Panc1 (cell line): ENCODE results near the gene TMEM200B. TPM values are rescaled to one million over a fixed set of nuclear protein-coding genes. Genes with fewer than 3 reads are reported as not detected.

ENCODE experiments used
- ATAC-seq: fragments of 200-7000 bp; cut with Tn5 transposase; 2 replicates; pipeline ENCODE4 v1.9.1; 2020; ENCODE audit warnings: mild to moderate bottlenecking, moderate library complexity
- BruUV-seq: library from RNA; stranded (reverse); fragments of 400-500 nt; replicated peaks from 2 replicates; lab custom pipeline; 2021; lab: Mats Ljungman, UMichigan
- CTCF ChIA-PET: fragments of 300-600 bp; sonication (Branson Sonifier 250); formaldehyde crosslinking; loops from one replicate; lab custom pipeline; 2022; ENCODE audit warnings: antibody characterized with exemption; lab: Charles Lee
- POLR2A ChIA-PET: fragments of 300-600 bp; sonication (Branson Sonifier 250); formaldehyde crosslinking; loops from one replicate; lab custom pipeline; 2022; ENCODE audit warnings: antibody characterized with exemption; lab: Charles Lee
- DNase-seq: peaks from one replicate; pipeline ENCODE4 v3.0.0-alpha.2; 2010; ENCODE audit warnings: low read depth, low spot score
- H3K27ac ChIP-seq: 2 replicates; pipeline ENCODE4 v1.5.1; 2011; ENCODE audit warnings: mild to moderate bottlenecking, low read length, inconsistent platforms
- H3K27me3 ChIP-seq: fragments of 200-500 bp; sonication (Bioruptor generic); 2 replicates; pipeline ENCODE4 v1.6.0; 2014; ENCODE audit warnings: low read length, inconsistent platforms; ENCODE audit not compliant: control insufficient read depth, insufficient read depth
- H3K36me3 ChIP-seq: fragments of 200-500 bp; sonication (Bioruptor generic); 2 replicates; pipeline ENCODE4 v1.5.1; 2014; ENCODE audit warnings: inconsistent platforms, mild to moderate bottlenecking, low read length, moderate library complexity; ENCODE audit not compliant: control insufficient read depth, insufficient read depth
- H3K4me1 ChIP-seq: 2 replicates; pipeline ENCODE4 v1.5.1; 2011; ENCODE audit warnings: inconsistent platforms, mild to moderate bottlenecking, low read length, moderate library complexity; ENCODE audit not compliant: control insufficient read depth, insufficient read depth
- H3K4me3 ChIP-seq, 2 experiments: 2 replicates each; pipeline ENCODE4 v1.5.1; 2011 to 2012; ENCODE audit warnings: low read depth in 2 of 2, low read length in 2 of 2, mild to moderate bottlenecking in 2 of 2, inconsistent platforms in 1 of 2, moderate library complexity in 1 of 2
- H3K9me3 ChIP-seq: fragments of 200-500 bp; sonication (Bioruptor generic); 2 replicates; pipeline ENCODE4 v1.5.1; 2014; ENCODE audit warnings: low read depth, mild to moderate bottlenecking, inconsistent platforms, low read length, moderate library complexity; ENCODE audit not compliant: control insufficient read depth, insufficient read depth
- CTCF ChIP-seq: fragments of 450-650 bp; IDR thresholded peaks from 2 replicates; pipeline ENCODE4 v1.5.1; 2017; ENCODE audit warnings: mild to moderate bottlenecking
- POLR2AphosphoS5 ChIP-seq: IDR thresholded peaks from 2 replicates; pipeline ENCODE4 v1.6.1; 2012; ENCODE audit warnings: mild to moderate bottlenecking, low read depth, low read length, moderate library complexity
- REST ChIP-seq, 2 experiments: IDR thresholded peaks; 2 replicates each; pipeline ENCODE4 v1.6.1; 2011 to 2012; ENCODE audit warnings: low read depth in 2 of 2, control low read depth in 1 of 2, low read length in 1 of 2, mild to moderate bottlenecking in 1 of 2, moderate library complexity in 1 of 2; ENCODE audit not compliant: insufficient read depth in 1 of 2
- SIN3A ChIP-seq: IDR thresholded peaks from 2 replicates; pipeline ENCODE4 v1.6.1; 2012; ENCODE audit warnings: low read depth, mild to moderate bottlenecking, low read length, moderate library complexity, borderline replicate concordance; ENCODE audit not compliant: insufficient read depth
- TCF7L2 ChIP-seq: IDR thresholded peaks from 2 replicates; pipeline ENCODE4 v1.6.1; 2011; ENCODE audit warnings: mild to moderate bottlenecking, low read depth, low read length, inconsistent platforms
- in situ Hi-C: cut with HindIII; loops from 2 replicates; pipeline ENCODE4 v1.10.0; 2016; ENCODE audit warnings: low sequenced_read_pairs, low pct_unique_long_range_greater_than_20kb
- intact Hi-C: fragments of 100-400 bp; cut with micrococcal nuclease; formaldehyde crosslinking; loops from one replicate; pipeline ENCODE4 v1.10.0; 2022; ENCODE audit not compliant: unreplicated experiment
- total RNA-seq: library from RNA; stranded (reverse); gene quantifications from one replicate; pipeline ENCODE4 v1.2.1, GENCODE V29; 2021; ENCODE audit not compliant: unreplicated experiment

Gene TMEM200B
- total RNA-seq, 1 experiment from 2014 or later: 2.1 TPM

GRCh38 chr1:29122682-29123052 is 1.0 kb downstream of the TMEM200B start (continued):
- TF ChIP-seq REST (IDR thresholded peaks at IDR 0.05; ENCODE audit: insufficient read depth in 1 of 2, low read depth in 2 of 2, low read length in 1 of 2): no peak

- TF ChIP-seq SIN3A (no peak), TCF7L2 (no peak)
- ATAC-seq (no peak), DNase-seq (no peak)
- ChIA-PET CTCF (interaction anchor here (1.1 kb wide), 1 partner anchor 240 kb away, joined by 6 read pairs; no protein-coding TSS in a partner anchor), POLR2A (no interaction called here)
- Histone ChIP-seq H3K36me3 (no peaks in the 10 kb centered on the region; the same call in 1 of the 2 replicates), H3K4me1 (no peaks in the 10 kb centered on the region; the same call in 1 of the 2 replicates), H3K27ac (no peak overlapping the region; the same call in 1 of the 2 replicates), H3K4me3 (peak overlapping the region; percentile 25 to 62), H3K9me3 (no peaks in the 10 kb centered on the region), H3K27me3 (no peaks in the 10 kb centered on the region; the same call in 1 of the 2 replicates)
- intact Hi-C loops: loop anchor here (5.0 kb wide), 1 partner anchor 240 kb away; no protein-coding TSS in a partner anchor
- in situ Hi-C loops: no loop called here
- no TSS peak for BruUV-seq
Observed at GRCh38 chr1:29121936-29122681, 1.6 kb downstream of the TMEM200B start.

GRCh38 chr1:29121516-29121935 is 2.2 kb downstream of the TMEM200B start:
- TF ChIP-seq REST (IDR thresholded peaks at IDR 0.05; ENCODE audit: insufficient read depth in 1 of 2, low read depth in 2 of 2, low read length in 1 of 2) (no peak), TCF7L2 (no peak), POLR2AphosphoS5 (no peak), SIN3A (no peak), CTCF (peak; percentile 71)

More at GRCh38 chr1:29121516-29121935, 2.2 kb downstream of the TMEM200B start:
- Histone ChIP-seq H3K4me1 (no peaks in the 10 kb centered on the region; the same call in 1 of the 2 replicates), H3K27ac (no peak overlapping the region), H3K4me3 (peak overlapping the region; percentile 25 to 62), H3K9me3 (no peaks in the 10 kb centered on the region), H3K27me3 (no peaks in the 10 kb centered on the region; the same call in 1 of the 2 replicates), H3K36me3 (no peaks in the 10 kb centered on the region; the same call in 1 of the 2 replicates)
- ChIA-PET POLR2A (no interaction called here), CTCF (interaction anchor here (1.1 kb wide), 1 partner anchor 239 kb away, joined by 6 read pairs; no protein-coding TSS in a partner anchor)
- DNase-seq (no peak), ATAC-seq (no peak)
- intact Hi-C loops: loop anchor here (5.0 kb wide), 1 partner anchor 239 kb away; no protein-coding TSS in a partner anchor
- in situ Hi-C loops: no loop called here
- no TSS peak for BruUV-seq
